Endodermal cell (in vitro differentiated cells): ENCODE results near the gene ADAMTS7. TPM values are rescaled to one million over a fixed set of nuclear protein-coding genes. Genes with fewer than 3 reads are reported as not detected.
A peak's percentile ranks its signal among the peaks of the same experiment; 100 is the strongest.
"Not testable (repeated sequence)": the region's sequence is repeated elsewhere in the genome, so short reads cannot be mapped to it uniquely, and the experiment has no call there.

Source experiments
- DNase-seq: peaks from one replicate; pipeline ENCODE4 v3.0.0-alpha.2; 2017
- H3K27ac ChIP-seq: 2 replicates; pipeline ENCODE4 v1.5.1; 2013; ENCODE audit warnings: mild to moderate bottlenecking, low read depth, low read length, moderate library complexity
- H3K27me3 ChIP-seq: 2 replicates; pipeline ENCODE4 v1.6.1; 2013; ENCODE audit warnings: mild to moderate bottlenecking, low read length, moderate library complexity; ENCODE audit not compliant: insufficient read depth, control insufficient read depth, poor library complexity, severe bottlenecking
- H3K36me3 ChIP-seq: 2 replicates; pipeline ENCODE4 v1.7.0; 2013; ENCODE audit warnings: mild to moderate bottlenecking, low read length, moderate library complexity; ENCODE audit not compliant: control insufficient read depth, insufficient read depth
- H3K4me1 ChIP-seq: one replicate; pipeline ENCODE4 v1.7.0; 2013; ENCODE audit warnings: low read length; ENCODE audit not compliant: control insufficient read depth, insufficient read depth
- H3K4me3 ChIP-seq: 2 replicates; pipeline ENCODE4 v1.5.1; 2013; ENCODE audit warnings: mild to moderate bottlenecking, low read length, moderate library complexity
- H3K9ac ChIP-seq: 2 replicates; pipeline ENCODE4 v1.6.1; 2013; ENCODE audit warnings: mild to moderate bottlenecking, low read length, moderate library complexity; ENCODE audit not compliant: poor library complexity, severe bottlenecking; ENCODE audit errors: extremely low read depth
- H3K9me3 ChIP-seq: 2 replicates; pipeline ENCODE4 v1.6.1; 2013; ENCODE audit warnings: mild to moderate bottlenecking, low read length, moderate library complexity; ENCODE audit not compliant: control insufficient read depth
- H3K27ac Mint-ChIP-seq: 2 replicates; pipeline ENCODE4 v1.8.0; 2020; ENCODE audit warnings: mixed read lengths
- H3K27me3 Mint-ChIP-seq: 2 replicates; pipeline ENCODE4 v1.8.0; 2021; ENCODE audit warnings: mild to moderate bottlenecking, mixed read lengths; ENCODE audit not compliant: insufficient read depth
- H3K36me3 Mint-ChIP-seq: 2 replicates; pipeline ENCODE4 v1.8.0; 2020; ENCODE audit warnings: low read depth, mixed read lengths
- H3K4me1 Mint-ChIP-seq: 2 replicates; pipeline ENCODE4 v1.8.0; 2020; ENCODE audit warnings: mixed read lengths
- H3K4me3 Mint-ChIP-seq: 2 replicates; pipeline ENCODE4 v1.8.0; 2020; ENCODE audit warnings: mild to moderate bottlenecking, moderate library complexity, mixed read lengths
- H3K9me3 Mint-ChIP-seq: 2 replicates; pipeline ENCODE4 v1.8.0; 2020; ENCODE audit warnings: mild to moderate bottlenecking, mixed read lengths
- WGBS, 2 experiments: methylation state at CpG; one replicate each; pipeline versions ENCODE4 v1.1.5 to v1.1.7; 2013; ENCODE audit warnings: missing lambda C conversion rate in 2 of 2, mixed read lengths in 1 of 2; ENCODE audit not compliant: insufficient coverage in 1 of 2, insufficient read length in 1 of 2; 5-methylcytosine and 5-hydroxymethylcytosine counted together
- total RNA-seq, 2 donors: library from RNA; stranded (reverse); fragmentation: NEBNext Ultra II Directional in 1 of 2; extraction: Animal tissue kit (Norgen Biotek cat#: 25700) in 1 of 2; gene quantifications; 2 replicates in 1 of 2; 3 replicates in 1 of 2; pipeline ENCODE4 v1.2.1, GENCODE V29; 2021
- TF ChIP-seq, protein P1 (sequence below): fragments of 200-600 bp; sonication (generic); conservative IDR thresholded peaks from 2 replicates; pipeline ENCODE4 v1.5.0; 2021; ENCODE audit warnings: antibody characterized with exemption, mild to moderate bottlenecking

The ADAMTS7 gene
- total RNA-seq, 2 donors from 2014 or later = 55.8 to 67.1 TPM

DNA sequence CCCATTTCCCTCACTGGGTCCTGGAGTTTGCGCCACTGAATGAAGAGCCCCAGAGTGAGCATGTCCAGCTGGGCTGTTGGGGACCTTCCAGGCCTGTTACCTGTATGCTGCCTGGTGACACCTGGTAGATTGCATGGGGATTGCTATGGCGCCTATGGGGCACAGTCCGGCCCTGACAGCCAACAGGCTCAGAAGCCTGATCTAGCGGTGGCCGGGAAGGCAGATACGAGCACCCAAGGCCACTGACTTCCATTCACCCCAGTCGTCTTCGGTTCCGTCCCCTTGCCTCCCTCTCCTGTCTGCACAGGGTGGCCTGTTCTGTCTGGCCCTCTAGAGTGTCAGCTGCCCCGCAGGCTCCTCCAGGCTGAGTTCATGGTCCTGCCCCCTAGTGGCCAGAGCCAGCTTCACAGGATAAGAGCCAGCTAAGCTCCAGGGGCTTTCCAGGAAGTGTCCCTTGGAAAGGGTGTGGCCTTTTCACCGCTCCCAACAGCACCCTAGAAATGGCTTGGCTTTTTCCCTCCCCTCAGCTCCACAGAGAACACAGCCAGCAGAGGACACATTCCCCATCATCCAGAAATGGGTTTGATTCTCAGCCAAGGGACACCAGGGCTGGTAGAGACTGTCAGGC is 73.2 kb downstream of the ADAMTS7 start:
- H3K27me3 ChIP-seq, H3K36me3 ChIP-seq, H3K36me3 Mint-ChIP-seq, H3K27ac ChIP-seq, H3K27ac Mint-ChIP-seq, H3K9me3 Mint-ChIP-seq, H3K9me3 ChIP-seq, H3K4me1 ChIP-seq, H3K4me3 Mint-ChIP-seq, H3K4me1 Mint-ChIP-seq, H3K9ac ChIP-seq, H3K4me3 ChIP-seq: not testable (repeated sequence)
- peak; percentile 93 for DNase-seq
- peaks cover 17% of the 10 kb centered on the region for H3K27me3 Mint-ChIP-seq
- TF ChIP-seq, protein P1, sequence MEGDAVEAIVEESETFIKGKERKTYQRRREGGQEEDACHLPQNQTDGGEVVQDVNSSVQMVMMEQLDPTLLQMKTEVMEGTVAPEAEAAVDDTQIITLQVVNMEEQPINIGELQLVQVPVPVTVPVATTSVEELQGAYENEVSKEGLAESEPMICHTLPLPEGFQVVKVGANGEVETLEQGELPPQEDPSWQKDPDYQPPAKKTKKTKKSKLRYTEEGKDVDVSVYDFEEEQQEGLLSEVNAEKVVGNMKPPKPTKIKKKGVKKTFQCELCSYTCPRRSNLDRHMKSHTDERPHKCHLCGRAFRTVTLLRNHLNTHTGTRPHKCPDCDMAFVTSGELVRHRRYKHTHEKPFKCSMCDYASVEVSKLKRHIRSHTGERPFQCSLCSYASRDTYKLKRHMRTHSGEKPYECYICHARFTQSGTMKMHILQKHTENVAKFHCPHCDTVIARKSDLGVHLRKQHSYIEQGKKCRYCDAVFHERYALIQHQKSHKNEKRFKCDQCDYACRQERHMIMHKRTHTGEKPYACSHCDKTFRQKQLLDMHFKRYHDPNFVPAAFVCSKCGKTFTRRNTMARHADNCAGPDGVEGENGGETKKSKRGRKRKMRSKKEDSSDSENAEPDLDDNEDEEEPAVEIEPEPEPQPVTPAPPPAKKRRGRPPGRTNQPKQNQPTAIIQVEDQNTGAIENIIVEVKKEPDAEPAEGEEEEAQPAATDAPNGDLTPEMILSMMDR = peak; percentile 81
- WGBS, 2 experiments = 51 to 77% methylated on average over 5 to 11 of the region's 11 CpGs

DNA sequence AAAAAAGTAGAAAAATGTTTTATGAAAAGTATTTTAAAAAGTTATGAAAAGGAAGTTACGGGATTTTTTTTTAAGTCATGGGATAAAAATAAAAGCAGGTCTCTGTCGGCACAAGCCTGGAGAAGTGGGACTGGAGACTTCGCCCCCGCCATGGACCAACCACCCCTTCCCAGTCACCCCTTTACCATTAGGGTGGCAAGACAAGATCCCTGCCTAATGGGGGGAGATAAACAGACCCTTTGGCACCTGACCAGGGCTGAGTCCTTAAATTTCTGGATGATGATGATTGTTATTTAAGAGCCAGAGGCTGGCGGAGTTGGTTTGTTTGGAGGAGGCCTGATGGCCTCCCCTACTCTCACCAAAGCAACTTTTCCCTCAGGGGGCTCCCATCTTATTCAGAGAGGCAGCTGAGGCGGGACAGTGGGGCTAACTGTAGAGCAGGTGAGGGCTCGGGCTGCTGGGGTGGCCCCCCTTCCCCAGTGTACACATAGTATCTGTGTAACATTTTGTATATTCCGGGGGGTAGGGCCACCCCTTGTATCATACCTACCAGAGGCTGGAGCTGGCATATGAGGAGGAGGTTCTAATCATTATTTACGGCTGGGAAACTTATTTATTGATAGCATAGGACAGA is 74.0 kb downstream of the ADAMTS7 start:
- no peaks in the 10 kb centered on the region for H3K9me3 ChIP-seq
- Mint-ChIP-seq H3K27me3 (peaks cover 20% of the 10 kb centered on the region), H3K4me3 (no peak overlapping the region), H3K4me1 (no peaks in the 10 kb centered on the region), H3K36me3 (no peaks in the 10 kb centered on the region), H3K9me3 (no peaks in the 10 kb centered on the region), H3K27ac (no peak overlapping the region)
- H3K9ac ChIP-seq = no peak overlapping the region
- 50 to 74% methylated on average over 2 to 8 of the region's 9 CpGs for WGBS, 2 experiments
- H3K4me3 ChIP-seq = no peak overlapping the region
- H3K27me3 ChIP-seq = no peaks in the 10 kb centered on the region
- no peaks in the 10 kb centered on the region for H3K4me1 ChIP-seq
- TF ChIP-seq, protein P1 = no peak
- H3K27ac ChIP-seq = no peak overlapping the region
- DNase-seq = peak; percentile 12
- no peaks in the 10 kb centered on the region for H3K36me3 ChIP-seq

DNA sequence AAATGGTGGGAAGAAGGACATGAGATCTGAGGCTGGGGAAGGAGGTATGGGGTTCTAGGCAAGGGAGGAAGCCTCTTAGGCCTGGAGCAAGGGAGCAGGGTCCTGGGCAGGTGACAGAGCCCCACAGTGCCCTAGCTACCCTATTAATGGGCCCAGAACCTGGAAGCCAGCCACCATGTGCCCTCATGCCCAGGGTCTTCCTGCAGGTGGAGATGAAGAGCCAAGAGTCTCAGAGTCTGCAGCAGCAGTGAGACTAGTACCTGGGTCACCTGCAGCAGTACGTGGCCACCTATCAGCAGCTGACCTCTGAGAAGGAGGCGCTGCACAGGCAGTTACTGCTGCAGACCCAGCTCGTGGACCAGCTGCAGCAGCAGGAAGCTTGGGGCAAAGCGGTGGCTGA is 75.0 kb downstream of the ADAMTS7 start:
- H3K9ac ChIP-seq, H3K9me3 ChIP-seq, H3K36me3 Mint-ChIP-seq, H3K4me3 ChIP-seq, H3K9me3 Mint-ChIP-seq, H3K4me1 Mint-ChIP-seq, H3K27me3 ChIP-seq, H3K4me3 Mint-ChIP-seq, H3K36me3 ChIP-seq, H3K27ac ChIP-seq, H3K27ac Mint-ChIP-seq, H3K4me1 ChIP-seq: not testable (repeated sequence)
- peaks cover 20% of the 10 kb centered on the region for H3K27me3 Mint-ChIP-seq
- 93% methylated on average over 2 of the region's 4 CpGs; no CpG with 5 or more reads in 1 of the 2 experiments for WGBS, 2 experiments
- DNase-seq = peak; percentile 55
- TF ChIP-seq, protein P1 = peak; percentile 56
